PC-9 (cell line): ENCODE measurements around the gene ATXN7. TPM values are rescaled to one million over a fixed set of nuclear protein-coding genes. Genes with fewer than 3 reads are reported as not detected.

Experiments
- BruUV-seq: library from RNA; stranded (reverse); fragments of 400-500 nt; replicated peaks from 2 replicates; lab custom pipeline; 2021; lab: Mats Ljungman, UMichigan
- CTCF ChIA-PET: fragments of 300-600 bp; sonication (Branson Sonifier 250); formaldehyde crosslinking; loops from one replicate; lab custom pipeline; 2022; ENCODE audit warnings: antibody characterized with exemption; lab: Charles Lee
- POLR2A ChIA-PET: fragments of 300-600 bp; sonication (Branson Sonifier 250); formaldehyde crosslinking; loops from one replicate; lab custom pipeline; 2022; ENCODE audit warnings: antibody characterized with exemption; ENCODE audit not compliant: unreplicated experiment; lab: Charles Lee
- DNase-seq, 2 experiments: peaks; one replicate each; pipeline versions ENCODE4 v3.0.0 to v3.0.0-alpha.2; 2015 to 2022; ENCODE audit warnings: mixed read lengths in 1 of 2
- H2AFZ ChIP-seq: fragments of 200-600 bp; sonication (generic); 2 replicates; pipeline ENCODE4 v1.8.1; 2017; ENCODE audit warnings: antibody characterized with exemption
- H3F3A ChIP-seq: fragments of 200-600 bp; sonication (generic); 2 replicates; pipeline ENCODE4 v1.8.1; 2017; ENCODE audit warnings: antibody characterized with exemption, mild to moderate bottlenecking, low read depth; ENCODE audit not compliant: insufficient read depth
- H3K27ac ChIP-seq: fragments of 200-600 bp; sonication (generic); 2 replicates; pipeline ENCODE4 v1.6.1; 2016; ENCODE audit warnings: mixed run types
- H3K27me3 ChIP-seq: fragments of 200-600 bp; sonication (generic); 2 replicates; pipeline ENCODE4 v1.6.1; 2016; ENCODE audit warnings: low read depth, mixed run types; ENCODE audit not compliant: insufficient read depth
- H3K36me3 ChIP-seq: fragments of 200-600 bp; sonication (generic); 2 replicates; pipeline ENCODE4 v1.6.1; 2016; ENCODE audit warnings: low read depth, mixed run types
- H3K4me1 ChIP-seq: fragments of 200-600 bp; sonication (generic); replicated peaks from 2 replicates; pipeline ENCODE4 v1.6.1; 2016; ENCODE audit warnings: mixed run types; ENCODE audit not compliant: insufficient read depth
- H3K4me2 ChIP-seq: fragments of 200-600 bp; sonication (generic); 2 replicates; pipeline ENCODE4 v1.6.1; 2017; ENCODE audit warnings: mixed run types
- H3K4me3 ChIP-seq: fragments of 200-600 bp; sonication (generic); 2 replicates; pipeline ENCODE4 v1.6.1; 2016; ENCODE audit warnings: mixed run types
- H3K79me2 ChIP-seq: fragments of 200-600 bp; sonication (generic); 2 replicates; pipeline ENCODE4 v1.6.1; 2017; ENCODE audit warnings: low read depth, mixed run types
- H3K9me2 ChIP-seq: fragments of 200-600 bp; sonication (generic); 2 replicates; pipeline ENCODE4 v1.8.1; 2017; ENCODE audit warnings: mild to moderate bottlenecking; ENCODE audit not compliant: insufficient read depth
- H3K9me3 ChIP-seq: fragments of 200-600 bp; sonication (generic); 2 replicates; pipeline ENCODE4 v1.8.1; 2016; ENCODE audit warnings: low read depth; ENCODE audit not compliant: insufficient read depth
- H4K20me1 ChIP-seq: fragments of 200-600 bp; sonication (generic); 2 replicates; pipeline ENCODE4 v1.8.1; 2017; ENCODE audit not compliant: insufficient read depth
- EZH2 ChIP-seq: fragments of 200-600 bp; sonication (generic); IDR thresholded peaks from 2 replicates; pipeline ENCODE4 v1.8.0; 2017; ENCODE audit warnings: antibody characterized with exemption, low read depth
- intact Hi-C: fragments of 100-400 bp; cut with micrococcal nuclease; formaldehyde crosslinking; loops from one replicate; pipeline ENCODE4 v1.10.0; 2022; ENCODE audit not compliant: unreplicated experiment
- total RNA-seq: library from RNA; stranded (reverse); gene quantifications from 2 replicates; pipeline ENCODE4 v1.2.3, GENCODE V29; 2021
- TF ChIP-seq, protein P1 (sequence below): fragments of 200-600 bp; sonication (generic); conservative IDR thresholded peaks from 2 replicates; pipeline ENCODE4 v1.6.1; 2017; ENCODE audit warnings: mixed run types, antibody characterized with exemption, mild to moderate bottlenecking, moderate library complexity

Gene ATXN7
- total RNA-seq, 1 experiment from 2014 or later, result 27.7 TPM

DNA sequence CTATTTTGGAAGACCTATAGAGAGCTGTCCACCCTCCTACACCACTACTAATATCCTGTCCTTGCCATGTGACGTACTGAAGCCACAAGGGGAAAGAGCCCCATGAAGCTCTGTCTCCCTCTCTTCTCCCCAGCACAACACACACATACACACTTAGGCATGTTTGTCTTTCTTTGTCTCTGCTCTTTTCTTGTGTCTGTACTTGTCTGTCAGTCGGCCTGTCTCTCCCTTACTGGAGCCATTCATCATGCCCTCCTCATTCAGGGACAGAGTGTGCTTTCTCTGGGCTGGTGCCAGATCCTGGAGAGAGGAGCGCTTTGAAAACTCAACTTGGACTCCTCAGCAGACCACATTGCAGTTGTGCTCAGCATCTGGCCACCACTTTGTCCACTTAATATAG, 112.1 kb downstream of the ATXN7 start:
- no peaks in the 10 kb centered on the region for H3K9me3 ChIP-seq
- 0 out of 2 replicates have a peak, but pooled peaks cover 4% of the 10 kb centered on the region for H3F3A ChIP-seq
- TF ChIP-seq EZH2, result no peak
- TF ChIP-seq, protein P1, sequence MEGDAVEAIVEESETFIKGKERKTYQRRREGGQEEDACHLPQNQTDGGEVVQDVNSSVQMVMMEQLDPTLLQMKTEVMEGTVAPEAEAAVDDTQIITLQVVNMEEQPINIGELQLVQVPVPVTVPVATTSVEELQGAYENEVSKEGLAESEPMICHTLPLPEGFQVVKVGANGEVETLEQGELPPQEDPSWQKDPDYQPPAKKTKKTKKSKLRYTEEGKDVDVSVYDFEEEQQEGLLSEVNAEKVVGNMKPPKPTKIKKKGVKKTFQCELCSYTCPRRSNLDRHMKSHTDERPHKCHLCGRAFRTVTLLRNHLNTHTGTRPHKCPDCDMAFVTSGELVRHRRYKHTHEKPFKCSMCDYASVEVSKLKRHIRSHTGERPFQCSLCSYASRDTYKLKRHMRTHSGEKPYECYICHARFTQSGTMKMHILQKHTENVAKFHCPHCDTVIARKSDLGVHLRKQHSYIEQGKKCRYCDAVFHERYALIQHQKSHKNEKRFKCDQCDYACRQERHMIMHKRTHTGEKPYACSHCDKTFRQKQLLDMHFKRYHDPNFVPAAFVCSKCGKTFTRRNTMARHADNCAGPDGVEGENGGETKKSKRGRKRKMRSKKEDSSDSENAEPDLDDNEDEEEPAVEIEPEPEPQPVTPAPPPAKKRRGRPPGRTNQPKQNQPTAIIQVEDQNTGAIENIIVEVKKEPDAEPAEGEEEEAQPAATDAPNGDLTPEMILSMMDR, result no peak
- BruUV-seq, result no TSS peak
- H3K4me1 ChIP-seq, result peaks cover 16% of the 10 kb centered on the region
- no peaks in the 10 kb centered on the region for H3K36me3 ChIP-seq
- no peak overlapping the region for H3K4me3 ChIP-seq
- H3K4me2 ChIP-seq, result peak overlapping the region; percentile 18; the same call in 1 of the 2 replicates
- H3K9me2 ChIP-seq, result no peaks in the 10 kb centered on the region
- intact Hi-C loops, result loop anchor here (5.0 kb wide), 1 partner anchor 63 kb away; the partner anchor contains the start of gene SCAANT1
- H3K27ac ChIP-seq, result no peak overlapping the region
- H3K27me3 ChIP-seq, result no peaks in the 10 kb centered on the region
- ChIA-PET POLR2A (no interaction called here), CTCF (no interaction called here)
- H3K79me2 ChIP-seq, result peaks cover 16% of the 10 kb centered on the region
- H2AFZ ChIP-seq, result no peak overlapping the region
- no peaks in the 10 kb centered on the region for H4K20me1 ChIP-seq
- no peak for DNase-seq

DNA sequence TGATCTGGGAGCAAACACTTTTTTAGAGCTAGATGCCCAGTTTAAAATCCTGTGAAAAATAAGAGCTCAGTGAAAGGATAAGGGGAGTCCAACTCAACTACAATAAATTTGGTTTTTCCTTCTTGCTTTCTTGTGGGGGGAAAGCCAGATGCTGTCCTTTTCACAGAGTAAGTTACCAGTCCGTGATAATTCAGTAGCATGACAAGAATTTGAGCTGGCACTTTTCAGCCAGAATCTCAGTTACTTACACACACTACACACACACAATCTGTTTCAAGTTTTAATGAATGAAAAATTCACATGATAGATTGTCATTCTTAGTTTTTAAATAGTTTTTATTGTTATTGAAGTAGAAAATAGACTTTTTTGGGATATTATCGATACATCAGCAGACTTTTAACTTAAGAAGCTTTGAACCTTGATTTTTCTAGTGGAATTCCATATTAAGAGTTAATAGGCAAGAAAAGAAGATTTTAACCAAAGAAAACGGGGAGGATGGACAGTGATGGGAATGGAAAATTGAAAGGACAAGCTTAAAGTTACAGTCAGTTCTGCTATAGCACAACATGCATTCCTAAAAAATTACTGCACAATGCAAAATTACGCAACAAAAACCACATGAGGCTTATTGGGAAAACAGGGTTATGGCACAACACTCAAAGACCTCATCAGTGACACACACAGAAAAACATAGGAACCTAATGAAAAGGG, 112.6 kb downstream of the ATXN7 start:
- H4K20me1 ChIP-seq, result no peaks in the 10 kb centered on the region
- TF ChIP-seq, protein P1, result no peak
- no peak for TF ChIP-seq EZH2
- intact Hi-C loops, result loop anchor here (5.0 kb wide), 1 partner anchor 64 kb away; the partner anchor contains the start of gene SCAANT1
- DNase-seq, result peak in 1 of 2 experiments; percentile 79
- ChIA-PET POLR2A (interaction anchor here (0.6 to 0.7 kb wide), 2 partner anchors 121 to 638 kb away, joined by 3 to 5 read pairs; no protein-coding TSS in a partner anchor), CTCF (no interaction called here)
- H2AFZ ChIP-seq, result no peak overlapping the region
- H3K9me3 ChIP-seq, result no peaks in the 10 kb centered on the region
- peak overlapping the region; percentile 18; the same call in 1 of the 2 replicates for H3K4me2 ChIP-seq
- H3K27me3 ChIP-seq, result no peaks in the 10 kb centered on the region
- H3K79me2 ChIP-seq, result peaks cover 16% of the 10 kb centered on the region
- H3K36me3 ChIP-seq, result no peaks in the 10 kb centered on the region
- BruUV-seq, result no TSS peak
- no peak overlapping the region for H3K27ac ChIP-seq
- no peaks in the 10 kb centered on the region for H3K9me2 ChIP-seq
- H3F3A ChIP-seq, result 0 out of 2 replicates have a peak, but pooled peaks cover 4% of the 10 kb centered on the region
- peaks cover 16% of the 10 kb centered on the region for H3K4me1 ChIP-seq
- no peak overlapping the region for H3K4me3 ChIP-seq

- Histone ChIP-seq H3K27me3 (no peaks in the 10 kb centered on the region), H3K36me3 (no peaks in the 10 kb centered on the region), H3K79me2 (peaks cover 16% of the 10 kb centered on the region), H3K9me2 (no peaks in the 10 kb centered on the region), H2AFZ (no peak overlapping the region), H3F3A (0 out of 2 replicates have a peak, but pooled peaks cover 4% of the 10 kb centered on the region), H3K4me2 (no peak overlapping the region), H3K27ac (no peak overlapping the region), H3K4me1 (peaks cover 16% of the 10 kb centered on the region), H4K20me1 (no peaks in the 10 kb centered on the region), H3K9me3 (no peaks in the 10 kb centered on the region), H3K4me3 (no peak overlapping the region)
- BruUV-seq, result no TSS peak
- ChIA-PET CTCF (no interaction called here), POLR2A (interaction anchor here (0.7 kb wide), 1 partner anchor 639 kb away, joined by 3 read pairs; no protein-coding TSS in a partner anchor)
- intact Hi-C loops, result loop anchor here (5.0 kb wide), 1 partner anchor 65 kb away; the partner anchor contains the start of gene SCAANT1
- no peak for DNase-seq
- no peak for TF ChIP-seq EZH2
- TF ChIP-seq, protein P1, result no peak
These were observed 113.2 kb downstream of the ATXN7 start for GRCh38 chr3:63976872-63977200.
